GM18861 (cell line): ENCODE measurements around the gene NOA1.
"Not testable (repeated sequence)": the region's sequence is repeated elsewhere in the genome, so short reads cannot be mapped to it uniquely, and the experiment has no call there.

Experiments used
- ATAC-seq: cut with Tn5 transposase; IDR thresholded peaks from one replicate; pipeline ENCODE4 v1.9.1; 2021; ENCODE audit not compliant: unreplicated experiment

NOA1 gene

DNA sequence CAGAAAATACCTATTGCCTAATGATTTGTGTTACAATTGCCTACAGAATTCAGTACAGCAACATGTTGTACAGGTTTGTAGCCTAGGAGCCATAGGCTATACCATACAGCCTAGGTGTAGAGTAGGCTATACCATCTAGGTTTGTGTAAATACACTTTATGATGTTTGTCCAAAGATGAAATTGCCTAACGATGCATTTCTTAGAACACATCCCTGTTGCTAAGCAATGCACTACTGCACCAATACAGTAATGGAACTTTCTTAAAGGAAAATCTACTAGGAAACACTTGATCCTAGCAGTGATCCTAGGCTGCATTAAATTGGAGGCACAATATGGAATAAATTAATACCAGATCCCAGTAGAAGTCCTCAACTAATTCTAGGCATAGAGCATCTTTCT, 18.3 kb downstream of the NOA1 start:
- ATAC-seq = no peak

DNA sequence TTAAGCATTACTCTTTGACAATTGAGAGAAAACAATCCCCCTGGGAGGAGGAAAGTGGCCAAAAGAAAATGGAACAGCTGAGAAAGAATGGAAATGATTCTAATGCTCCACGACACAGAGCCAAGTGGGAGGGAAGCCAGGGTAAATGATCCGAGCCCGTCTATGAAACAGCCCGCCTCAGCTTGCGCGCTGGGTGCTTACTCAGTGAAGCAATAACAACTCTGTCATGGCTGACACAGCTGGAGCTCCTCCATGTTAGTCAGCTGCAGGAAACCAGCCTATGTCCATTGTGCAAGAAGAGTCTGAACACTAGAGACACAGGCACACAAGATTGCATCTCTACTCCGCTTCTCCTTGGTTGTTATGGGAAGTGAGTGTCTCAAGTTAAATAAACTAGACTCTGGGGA, 19.3 kb downstream of the NOA1 start:
- ATAC-seq = no peak

DNA sequence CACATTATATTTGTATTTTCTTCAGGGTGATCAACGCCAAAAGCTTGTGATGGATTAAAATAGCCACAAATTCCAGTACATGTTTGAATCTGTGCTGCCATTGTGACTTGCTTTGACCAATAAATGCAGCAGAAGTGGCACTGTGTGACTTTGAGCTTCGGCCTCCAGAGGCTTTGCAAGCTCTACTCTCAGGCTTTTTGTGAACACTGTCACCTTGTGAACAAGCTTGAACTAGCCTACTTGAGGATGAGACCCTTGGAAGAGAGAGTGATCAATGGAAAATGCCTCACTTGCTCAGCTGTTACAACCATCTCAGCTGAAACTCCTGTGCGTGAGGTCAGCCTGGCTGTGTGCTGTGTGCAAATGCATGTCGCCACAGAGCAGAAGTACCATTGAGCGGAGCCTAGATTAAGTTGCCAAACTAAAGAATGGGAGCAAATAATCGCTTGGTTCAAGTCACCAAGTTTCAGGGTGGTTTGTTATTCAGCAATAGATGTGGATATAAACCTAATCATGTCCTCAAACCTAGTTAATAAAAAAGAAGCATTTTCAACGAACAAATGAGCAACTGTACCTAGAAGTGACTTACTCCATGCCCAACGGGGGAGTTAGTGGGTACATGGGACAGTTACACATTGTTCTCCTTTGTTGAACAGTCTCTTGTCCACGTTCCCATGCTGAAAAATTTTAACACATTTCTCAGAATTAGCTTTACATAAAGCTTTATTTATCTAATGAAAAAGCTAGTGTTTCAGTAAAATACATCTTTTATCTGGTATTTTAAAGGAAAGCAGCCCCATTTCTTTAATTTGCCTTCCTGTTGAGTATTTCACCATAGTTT, 23.5 kb downstream of the NOA1 start:
- no peak for ATAC-seq

GRCh38 chr4:56941403-56941802, 36.0 kb downstream of the NOA1 start:
- ATAC-seq = no peak

GRCh38 chr4:56940971-56941370, 36.4 kb downstream of the NOA1 start:
- ATAC-seq = no peak

- no peak for ATAC-seq
Measured at GRCh38 chr4:56940403-56940802, 37.0 kb downstream of the NOA1 start.

- ATAC-seq = not testable (repeated sequence)
Measured at GRCh38 chr4:56939826-56940225, 37.6 kb downstream of the NOA1 start.

GRCh38 chr4:56937262-56937661, 40.1 kb downstream of the NOA1 start:
- ATAC-seq = no peak

DNA sequence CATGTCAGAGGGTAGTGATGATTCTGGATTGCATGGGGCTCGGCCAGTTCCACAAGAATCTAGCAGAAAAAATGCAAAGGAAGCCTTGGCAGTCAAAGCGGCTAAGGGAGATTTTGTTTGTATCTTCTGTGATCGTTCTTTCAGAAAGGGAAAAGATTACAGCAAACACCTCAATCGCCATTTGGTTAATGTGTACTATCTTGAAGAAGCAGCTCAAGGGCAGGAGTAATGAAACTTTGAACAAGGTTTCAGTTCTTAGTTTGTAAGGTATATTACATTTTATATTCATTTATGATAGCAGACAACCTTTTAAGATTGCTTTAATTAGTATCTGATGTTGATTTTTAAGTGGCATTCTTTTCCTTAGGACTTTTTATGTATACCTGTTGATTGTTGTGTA, 45.5 kb downstream of the NOA1 start:
- no peak for ATAC-seq

- no peak for ATAC-seq
Measured at GRCh38 chr4:56930638-56931037, 46.8 kb downstream of the NOA1 start.

DNA sequence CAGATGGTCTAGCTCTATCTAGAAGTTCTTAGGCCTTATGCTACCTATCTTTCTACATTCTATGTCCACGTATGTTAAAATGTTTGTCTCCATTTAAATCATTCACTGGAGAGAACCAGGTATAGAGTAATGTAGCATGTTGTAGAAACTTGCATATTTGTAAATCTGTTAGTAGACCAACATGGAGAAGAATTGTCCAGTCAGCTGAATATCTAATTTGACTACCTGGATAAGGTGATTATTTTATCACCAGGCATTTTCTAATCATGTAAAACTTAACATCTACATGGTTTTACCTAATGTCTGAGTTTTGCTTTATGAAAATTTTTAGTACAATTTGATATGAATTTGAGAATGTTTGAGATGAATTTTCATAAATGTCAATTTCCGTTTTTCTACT, 50.2 kb downstream of the NOA1 start:
- no peak for ATAC-seq

DNA sequence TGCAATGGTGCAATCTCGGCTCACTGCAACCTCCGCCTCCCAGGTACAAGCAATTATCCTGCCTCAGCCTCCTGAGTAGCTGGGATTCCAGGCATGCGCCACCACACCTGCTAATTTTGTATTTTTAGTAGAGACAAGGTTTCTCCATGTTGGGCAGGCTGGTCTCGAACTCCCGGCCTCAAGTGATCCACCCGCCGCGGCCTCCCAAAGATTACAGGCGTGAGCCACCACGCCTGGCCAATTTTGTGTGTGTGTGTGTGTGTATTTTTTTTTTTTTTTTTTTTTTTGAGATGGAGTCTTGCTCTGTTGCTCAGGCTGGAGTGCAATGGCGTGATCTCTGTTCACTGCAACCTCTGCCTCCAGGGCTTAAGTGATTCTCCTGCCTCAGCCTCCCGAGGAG, 62.4 kb downstream of the NOA1 start:
- ATAC-seq = not testable (repeated sequence)

DNA sequence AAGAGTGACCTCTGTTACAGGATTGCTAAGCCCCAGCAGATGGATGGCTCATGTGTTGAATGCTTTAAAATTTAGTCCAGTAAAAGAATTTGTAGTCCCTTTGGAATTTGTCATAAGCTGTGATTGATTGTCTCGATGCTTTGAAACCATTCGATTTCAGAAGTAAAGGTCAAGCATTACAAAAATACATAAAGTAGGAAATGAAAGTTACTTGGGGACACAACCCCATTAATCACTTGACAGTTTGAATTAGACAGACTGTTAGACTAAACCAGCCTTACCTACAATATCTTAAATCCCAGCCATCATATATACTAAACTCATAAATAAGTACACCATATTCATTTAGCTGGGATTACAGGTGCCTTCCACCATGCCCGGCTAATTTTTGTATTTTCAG, 63.1 kb downstream of the NOA1 start:
- ATAC-seq = no peak
